ENCODE data around the gene CLPX.

Gene CLPX

GRCh38 chr15:65213241-65213640 is 28.1 kb upstream of the CLPX start:
- ChIA-PET CTCF (no interaction called here), POLR2A (ENCODE audit: low non-redundant PET) (no interaction called here)
- no peak for DNase-seq (ENCODE audit: low spot score)
- no peak for TF ChIP-seq CTCF (conservative IDR thresholded peaks at IDR 0.05; ENCODE audit: low read depth)
- H3K27ac ChIP-seq = no peak overlapping the region

- DNase-seq (ENCODE audit: low spot score) = no peak
- no peak overlapping the region for H3K27ac ChIP-seq
- CTCF ChIA-PET = interaction anchor here (0.6 to 1.3 kb wide), 2 partner anchors 59 to 754 kb away, joined by 3 to 4 read pairs; no protein-coding TSS in a partner anchor
- POLR2A ChIA-PET (ENCODE audit: low non-redundant PET) = interaction anchor here (0.6 kb wide), 1 partner anchor 72 kb away, joined by 4 read pairs; no protein-coding TSS in a partner anchor
- no peak for TF ChIP-seq CTCF (conservative IDR thresholded peaks at IDR 0.05; ENCODE audit: low read depth)
Measured at GRCh38 chr15:65212097-65212496, 27.0 kb upstream of the CLPX start.

GRCh38 chr15:65211482-65211982 is 26.4 kb upstream of the CLPX start:
- ChIA-PET CTCF (interaction anchor here (0.6 to 1.3 kb wide), 3 partner anchors 45 to 159 kb away, joined by 3 to 5 read pairs (median 3); no protein-coding TSS in a partner anchor), POLR2A (ENCODE audit: low non-redundant PET) (interaction anchor here (0.6 kb wide), 1 partner anchor 71 kb away, joined by 4 read pairs; no protein-coding TSS in a partner anchor)
- no peak for TF ChIP-seq CTCF (conservative IDR thresholded peaks at IDR 0.05; ENCODE audit: low read depth)
- DNase-seq (ENCODE audit: low spot score) = no peak
- no peak overlapping the region for H3K27ac ChIP-seq

- CTCF ChIA-PET = interaction anchor here (0.6 to 1.3 kb wide), 3 partner anchors 45 to 159 kb away, joined by 3 to 5 read pairs (median 3); no protein-coding TSS in a partner anchor
- no peak for TF ChIP-seq CTCF (conservative IDR thresholded peaks at IDR 0.05; ENCODE audit: low read depth)
- H3K27ac ChIP-seq = no peak within 1 kb of the TSS
- no peak for DNase-seq (ENCODE audit: low spot score)
- POLR2A ChIA-PET (ENCODE audit: low non-redundant PET) = no interaction called here
Measured at GRCh38 chr15:65210770-65211481, 25.8 kb upstream of the CLPX start, which contains the start of gene CILP. Gene CILP (minus strand): TSS chr15:65211473. CDS start chr15:65209755, 1,718 bp downstream.

- CTCF ChIA-PET = interaction anchor here (1.0 to 1.1 kb wide), 2 partner anchors 25 to 64 kb away, joined by 3 read pairs; partner anchors contain the start of gene CLPX
- no peak for DNase-seq (ENCODE audit: low spot score)
- POLR2A ChIA-PET (ENCODE audit: low non-redundant PET) = no interaction called here
- H3K27ac ChIP-seq = no peak overlapping the region
- TF ChIP-seq CTCF (conservative IDR thresholded peaks at IDR 0.05; ENCODE audit: low read depth) = no peak
Measured at GRCh38 chr15:65209701-65210643, 24.8 kb upstream of the CLPX start.

- no peak for TF ChIP-seq CTCF (conservative IDR thresholded peaks at IDR 0.05; ENCODE audit: low read depth)
- POLR2A ChIA-PET (ENCODE audit: low non-redundant PET) = no interaction called here
- no peak for DNase-seq (ENCODE audit: low spot score)
- no peak overlapping the region for H3K27ac ChIP-seq
- CTCF ChIA-PET = interaction anchor here (0.6 to 1.0 kb wide), 4 partner anchors 15 to 190 kb away, joined by 3 read pairs; no protein-coding TSS in a partner anchor
Measured at GRCh38 chr15:65208647-65209046, 23.5 kb upstream of the CLPX start.
